Bronchial epithelial cell (primary cell): Measurements from ENCODE around the gene CPA2. TPM values are rescaled to one million over a fixed set of nuclear protein-coding genes. Genes with fewer than 3 reads are reported as not detected.

Experiments used
- DNase-seq: peaks from one replicate; pipeline ENCODE4 v3.0.0-alpha.2; 2010; ENCODE audit warnings: low read depth
- FAIRE-seq: peaks from 2 replicates; lab custom pipeline; 2011; peaks lifted over from hg19 to GRCh38; lab: Jason Lieb, UNC
- H3K27me3 ChIP-seq: 2 replicates; pipeline ENCODE4 v1.5.1; 2011; ENCODE audit warnings: low read length; ENCODE audit not compliant: control insufficient read depth, insufficient read depth
- H3K36me3 ChIP-seq: 2 replicates; pipeline ENCODE4 v1.5.1; 2011; ENCODE audit warnings: low read length; ENCODE audit not compliant: control insufficient read depth, insufficient read depth
- H3K4me3 ChIP-seq: 2 replicates; pipeline ENCODE4 v1.5.1; 2011; ENCODE audit warnings: mild to moderate bottlenecking, low read depth, low read length, control low read depth
- total RNA-seq: library from RNA; depleted of rRNA; stranded (reverse); fragments of >200 nt; gene quantifications from 2 replicates; pipeline ENCODE4 v1.2.1, GENCODE V29; 2014
- TF ChIP-seq, protein P1 (sequence below): IDR thresholded peaks from 2 replicates; pipeline ENCODE4 v1.5.1; 2011; ENCODE audit warnings: mild to moderate bottlenecking, moderate library complexity, low read length, control low read depth, inconsistent platforms; ENCODE audit not compliant: insufficient read depth, severe bottlenecking

The CPA2 gene
- total RNA-seq, 1 donor from 2014 or later = not detected

DNA sequence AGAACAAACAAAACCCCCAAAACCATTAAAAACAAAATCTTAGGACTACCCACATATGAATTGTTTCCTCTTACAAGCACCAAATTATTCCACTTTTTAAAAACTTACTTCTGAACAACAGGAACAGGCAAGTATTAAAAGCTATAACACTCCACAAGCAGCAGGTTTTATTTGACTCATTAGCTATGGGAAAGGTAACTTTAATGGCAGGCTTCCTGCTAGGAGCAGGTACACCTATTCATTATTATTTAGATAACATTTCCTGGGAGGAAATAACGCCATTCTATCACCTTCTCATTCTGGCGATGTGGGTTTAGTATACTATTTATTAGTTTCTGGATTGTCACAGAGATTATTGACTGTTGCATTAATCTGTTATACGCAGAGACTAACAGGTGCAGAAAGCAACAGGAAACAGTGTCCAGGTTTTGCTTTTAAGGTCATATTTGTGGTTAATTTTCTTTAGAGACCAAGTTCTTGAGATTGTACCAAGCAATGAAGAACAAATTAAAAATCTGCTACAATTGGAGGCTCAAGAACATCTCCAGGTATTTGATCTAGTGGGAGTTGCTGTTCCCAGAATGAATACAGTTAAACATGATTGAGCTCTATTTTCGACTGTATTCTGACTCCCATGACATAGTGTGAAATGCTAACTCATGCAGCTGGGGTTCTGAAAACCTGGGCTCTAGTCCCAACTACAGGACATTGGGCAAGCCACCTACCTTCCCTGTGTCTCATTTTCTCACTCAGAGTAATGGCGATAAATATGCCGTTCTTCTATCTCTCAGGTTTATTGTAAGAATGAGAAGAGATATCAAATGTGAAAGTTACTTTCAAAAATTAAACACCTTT lies 2.0 kb downstream of the CPA2 start:
- DNase-seq (no peak), FAIRE-seq (no peak)
- TF ChIP-seq, protein P1, sequence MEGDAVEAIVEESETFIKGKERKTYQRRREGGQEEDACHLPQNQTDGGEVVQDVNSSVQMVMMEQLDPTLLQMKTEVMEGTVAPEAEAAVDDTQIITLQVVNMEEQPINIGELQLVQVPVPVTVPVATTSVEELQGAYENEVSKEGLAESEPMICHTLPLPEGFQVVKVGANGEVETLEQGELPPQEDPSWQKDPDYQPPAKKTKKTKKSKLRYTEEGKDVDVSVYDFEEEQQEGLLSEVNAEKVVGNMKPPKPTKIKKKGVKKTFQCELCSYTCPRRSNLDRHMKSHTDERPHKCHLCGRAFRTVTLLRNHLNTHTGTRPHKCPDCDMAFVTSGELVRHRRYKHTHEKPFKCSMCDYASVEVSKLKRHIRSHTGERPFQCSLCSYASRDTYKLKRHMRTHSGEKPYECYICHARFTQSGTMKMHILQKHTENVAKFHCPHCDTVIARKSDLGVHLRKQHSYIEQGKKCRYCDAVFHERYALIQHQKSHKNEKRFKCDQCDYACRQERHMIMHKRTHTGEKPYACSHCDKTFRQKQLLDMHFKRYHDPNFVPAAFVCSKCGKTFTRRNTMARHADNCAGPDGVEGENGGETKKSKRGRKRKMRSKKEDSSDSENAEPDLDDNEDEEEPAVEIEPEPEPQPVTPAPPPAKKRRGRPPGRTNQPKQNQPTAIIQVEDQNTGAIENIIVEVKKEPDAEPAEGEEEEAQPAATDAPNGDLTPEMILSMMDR = no peak
- no peak overlapping the region for H3K4me3 ChIP-seq
- no peaks in the 10 kb centered on the region for H3K36me3 ChIP-seq
- no peaks in the 10 kb centered on the region for H3K27me3 ChIP-seq

DNA sequence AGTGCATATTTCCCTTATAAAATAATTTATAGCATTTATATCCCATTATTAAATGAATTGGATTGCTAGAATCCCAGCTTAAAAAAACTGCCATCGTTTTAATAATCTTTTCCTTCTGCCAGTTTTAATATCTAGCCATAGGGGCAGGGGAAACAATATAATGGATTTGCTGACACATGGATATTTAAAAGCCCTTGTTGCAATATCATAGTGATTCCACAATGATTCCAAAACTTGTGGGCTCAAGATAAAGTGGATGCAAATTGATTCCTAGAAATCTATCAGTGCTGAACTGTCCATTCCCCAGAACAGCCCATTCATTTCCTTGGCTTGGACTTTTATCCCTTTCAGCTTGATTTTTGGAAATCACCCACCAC lies 2.6 kb downstream of the CPA2 start:
- TF ChIP-seq, protein P1 = no peak
- no peaks in the 10 kb centered on the region for H3K36me3 ChIP-seq
- H3K4me3 ChIP-seq = no peak overlapping the region
- DNase-seq = no peak
- no peaks in the 10 kb centered on the region for H3K27me3 ChIP-seq
- no peak for FAIRE-seq

DNA sequence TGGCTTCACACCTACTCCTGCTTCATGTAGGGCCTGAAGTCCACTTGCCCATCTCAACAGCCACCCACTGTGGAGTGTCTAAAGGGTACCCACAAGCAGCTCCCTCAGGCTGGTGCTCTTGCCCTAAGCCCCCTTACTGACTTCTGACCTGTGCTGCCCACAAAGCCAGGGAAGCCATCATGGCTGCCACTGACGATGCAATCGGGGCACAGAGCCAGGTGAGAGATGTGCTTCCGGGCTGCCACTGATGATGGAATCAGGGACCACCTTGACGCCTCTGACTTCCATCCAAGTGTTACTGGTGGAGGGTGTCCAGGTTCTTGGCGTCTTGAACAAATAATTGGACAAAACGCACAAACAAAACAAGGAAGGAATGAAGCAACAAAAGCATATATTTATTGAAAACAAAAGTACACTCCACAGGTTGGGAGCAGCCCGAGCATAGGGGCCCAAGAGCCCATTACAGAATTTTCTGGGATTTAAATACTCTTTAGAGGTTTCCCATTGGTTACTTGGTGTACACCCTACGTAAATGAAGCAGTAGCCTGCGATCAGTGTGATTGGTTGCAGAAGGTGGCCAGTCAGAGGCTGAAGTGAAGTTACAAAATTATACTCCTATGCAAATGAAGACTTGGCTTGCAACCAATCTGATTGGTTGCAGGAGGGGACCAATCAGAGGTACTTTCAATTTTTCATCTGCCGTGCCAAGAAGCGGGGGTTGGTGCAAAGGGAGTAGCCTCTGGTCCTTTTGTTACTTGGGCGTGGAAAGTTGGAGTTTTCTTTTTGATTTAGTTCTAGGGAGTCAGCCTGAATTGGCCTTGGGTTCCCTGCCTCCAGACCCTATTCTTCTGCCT lies 4.5 kb downstream of the CPA2 start:
- FAIRE-seq (no peak), DNase-seq (no peak)
- H3K36me3 ChIP-seq = no peaks in the 10 kb centered on the region
- no peaks in the 10 kb centered on the region for H3K27me3 ChIP-seq
- TF ChIP-seq, protein P1 = no peak
- H3K4me3 ChIP-seq = no peak overlapping the region

DNA sequence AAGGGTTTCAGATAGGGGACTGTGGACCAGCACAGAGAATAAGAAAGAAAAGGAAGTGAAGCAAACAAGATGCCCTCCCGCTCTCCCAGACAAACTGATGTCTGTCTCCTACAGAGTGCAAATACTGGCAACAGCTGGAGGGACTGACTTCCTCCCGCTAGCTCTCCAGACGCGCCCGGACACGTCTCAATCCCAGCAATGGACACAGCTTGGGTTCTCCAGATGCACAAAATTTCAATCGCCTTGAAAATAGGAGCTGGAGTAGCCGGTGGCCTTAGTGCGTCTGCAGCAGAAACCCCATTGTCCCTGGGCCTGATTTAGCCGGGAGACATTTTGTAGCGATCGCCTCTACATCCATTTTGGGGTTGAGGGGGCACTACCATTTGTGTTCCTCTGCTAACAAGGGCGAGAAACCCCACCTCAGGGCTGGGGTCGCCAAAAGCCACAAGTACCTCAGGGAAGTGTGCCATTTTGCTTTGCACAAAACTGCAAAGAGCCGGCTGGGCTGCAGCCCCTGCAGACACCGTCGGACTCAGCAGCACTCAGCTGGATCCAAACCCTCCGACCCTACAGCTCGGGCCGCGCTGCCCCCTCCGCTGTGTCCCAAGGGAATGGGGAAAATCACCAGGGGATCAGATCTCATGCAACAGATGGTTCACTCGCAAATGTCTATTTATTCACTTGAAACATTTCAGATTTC lies 5.9 kb downstream of the CPA2 start:
- peak; percentile 71 for DNase-seq
- no peaks in the 10 kb centered on the region for H3K36me3 ChIP-seq
- TF ChIP-seq, protein P1 = no peak
- FAIRE-seq = no peak
- no peak overlapping the region for H3K4me3 ChIP-seq
- no peaks in the 10 kb centered on the region for H3K27me3 ChIP-seq

DNA sequence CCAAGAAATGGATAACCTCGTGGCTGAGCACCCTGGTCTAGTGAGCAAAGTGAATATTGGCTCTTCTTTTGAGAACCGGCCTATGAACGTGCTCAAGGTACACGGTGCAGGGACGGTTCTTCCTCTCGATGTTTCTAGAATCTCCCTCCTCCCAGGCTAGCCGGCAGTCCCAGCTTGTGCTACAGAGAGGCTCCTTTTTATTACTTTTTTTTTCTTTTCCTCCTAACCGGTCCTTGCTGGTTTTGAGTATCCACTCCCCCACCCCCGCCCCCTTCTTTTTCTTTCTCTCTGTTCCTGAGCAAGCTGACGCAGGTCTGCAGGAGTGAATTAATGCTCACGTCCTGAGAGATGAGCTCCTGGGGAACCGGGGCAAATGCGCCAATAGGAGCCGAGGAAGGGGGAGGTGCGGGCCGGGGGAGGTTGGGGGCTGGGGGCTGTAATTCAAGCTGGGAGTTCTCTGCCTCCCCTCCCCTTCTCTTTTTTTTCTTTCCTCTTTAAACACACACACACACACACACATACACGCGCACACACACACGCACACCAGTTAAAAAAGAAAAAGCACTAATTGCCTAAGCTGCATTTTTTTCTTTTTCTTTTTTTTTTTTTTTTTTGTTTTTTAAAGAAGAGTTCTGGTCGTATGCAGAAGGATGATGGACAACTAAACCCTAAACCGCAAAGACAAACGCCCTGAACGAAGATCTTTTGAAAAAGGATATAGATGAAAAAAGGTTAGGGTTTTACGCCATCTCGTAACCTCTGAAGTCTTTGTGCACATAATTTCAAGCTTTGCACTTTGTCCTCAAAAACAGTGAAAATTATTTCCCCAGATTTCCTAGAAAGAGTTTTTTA lies 6.6 kb downstream of the CPA2 start:
- FAIRE-seq (no peak), DNase-seq (peak; percentile 60)
- TF ChIP-seq, protein P1 = no peak
- Histone ChIP-seq H3K4me3 (peak overlapping the region; percentile 7), H3K27me3 (no peaks in the 10 kb centered on the region), H3K36me3 (no peaks in the 10 kb centered on the region)
